Skeletal muscle tissue (tissue), 4 donors: ENCODE data around the gene TOB1. TPM values are rescaled to one million over a fixed set of nuclear protein-coding genes. Genes with fewer than 3 reads are reported as not detected.

ENCODE experiments used
- H3K27ac ChIP-seq: one replicate; pipeline ENCODE4 v1.7.0; 2013; ENCODE audit warnings: mild to moderate bottlenecking, low read depth, low read length, inconsistent platforms
- H3K27me3 ChIP-seq, 3 donors: one replicate each; pipeline ENCODE4 v1.7.0; 2013; ENCODE audit warnings: low read length in 3 of 3; ENCODE audit not compliant: control insufficient read depth in 3 of 3, insufficient read depth in 3 of 3
- H3K36me3 ChIP-seq, 3 donors: one replicate each; pipeline ENCODE4 v1.7.0; 2013; ENCODE audit warnings: low read length in 3 of 3; ENCODE audit not compliant: control insufficient read depth in 3 of 3, insufficient read depth in 3 of 3
- H3K4me1 ChIP-seq, 3 donors: one replicate each; pipeline ENCODE4 v1.7.0; 2013; ENCODE audit warnings: low read length in 3 of 3, mild to moderate bottlenecking in 3 of 3; ENCODE audit not compliant: control insufficient read depth in 3 of 3, insufficient read depth in 3 of 3
- H3K4me3 ChIP-seq, 3 donors: one replicate each; pipeline ENCODE4 v1.7.0; 2013; ENCODE audit warnings: low read length in 3 of 3
- H3K9ac ChIP-seq, 3 donors: one replicate each; pipeline ENCODE4 v1.7.0; 2013; ENCODE audit warnings: low read length in 3 of 3, mild to moderate bottlenecking in 3 of 3, moderate library complexity in 2 of 3, low read depth in 1 of 3
- H3K9me3 ChIP-seq, 3 donors: one replicate each; pipeline ENCODE4 v1.7.0; 2013; ENCODE audit warnings: low read length in 3 of 3; ENCODE audit not compliant: control insufficient read depth in 3 of 3
- total RNA-seq: library from RNA; depleted of rRNA; stranded (reverse); fragments of >200 nt; gene quantifications from one replicate; pipeline ENCODE4 v1.2.3, GENCODE V29; 2014
- donor health status: Osteomylitis.

The TOB1 gene
- total RNA-seq, 1 donor from 2014 or later, result 27.1 TPM

GRCh38 chr17:50850640-50851039 lies 15.5 kb downstream of the TOB1 start:
- H3K9me3 ChIP-seq, result no peaks in the 10 kb centered on the region
- no peaks in the 10 kb centered on the region for H3K27me3 ChIP-seq
- peak overlapping the region; percentile 35 to 60 (median 36) for H3K9ac ChIP-seq
- H3K4me3 ChIP-seq, result no peak overlapping the region
- H3K4me1 ChIP-seq, result peaks cover 28 to 65% (median 56%) of the 10 kb centered on the region in 3 donors
- H3K27ac ChIP-seq, result peak overlapping the region; percentile 95
- H3K36me3 ChIP-seq, result no peaks in the 10 kb centered on the region

GRCh38 chr17:50848711-50849110 lies 17.4 kb downstream of the TOB1 start:
- H3K9ac ChIP-seq, result no peak overlapping the region
- no peak overlapping the region for H3K4me3 ChIP-seq
- H3K36me3 ChIP-seq, result no peaks in the 10 kb centered on the region
- H3K9me3 ChIP-seq, result no peaks in the 10 kb centered on the region
- H3K4me1 ChIP-seq, result peaks cover 35 to 71% (median 58%) of the 10 kb centered on the region in 3 donors
- no peaks in the 10 kb centered on the region for H3K27me3 ChIP-seq
- H3K27ac ChIP-seq, result no peak overlapping the region

GRCh38 chr17:50848039-50848438 lies 18.1 kb downstream of the TOB1 start:
- peak overlapping the region; percentile 98 for H3K27ac ChIP-seq
- peaks cover 35 to 64% (median 51%) of the 10 kb centered on the region in 3 donors for H3K4me1 ChIP-seq
- peak overlapping the region in 1 of 3 donors; percentile 68 for H3K9ac ChIP-seq
- H3K4me3 ChIP-seq, result no peak overlapping the region
- no peaks in the 10 kb centered on the region for H3K27me3 ChIP-seq
- H3K9me3 ChIP-seq, result no peaks in the 10 kb centered on the region
- H3K36me3 ChIP-seq, result no peaks in the 10 kb centered on the region

- peaks cover 31 to 59% (median 47%) of the 10 kb centered on the region in 3 donors for H3K4me1 ChIP-seq
- peak overlapping the region; percentile 98 for H3K27ac ChIP-seq
- no peaks in the 10 kb centered on the region for H3K27me3 ChIP-seq
- peak overlapping the region in 2 of 3 donors; percentile 19 to 68 for H3K9ac ChIP-seq
- H3K36me3 ChIP-seq, result no peaks in the 10 kb centered on the region
- H3K9me3 ChIP-seq, result no peaks in the 10 kb centered on the region
- H3K4me3 ChIP-seq, result no peak overlapping the region
These were observed 18.6 kb downstream of the TOB1 start for GRCh38 chr17:50847566-50847965.

GRCh38 chr17:50845240-50846147 lies 20.7 kb downstream of the TOB1 start:
- Histone ChIP-seq H3K27ac (peak overlapping the region; percentile 98), H3K9me3 (no peaks in the 10 kb centered on the region), H3K36me3 (no peaks in the 10 kb centered on the region), H3K27me3 (no peaks in the 10 kb centered on the region), H3K4me1 (peaks cover 17 to 47% (median 32%) of the 10 kb centered on the region in 3 donors), H3K9ac (peak overlapping the region; percentile 65 to 81 (median 66)), H3K4me3 (peak overlapping the region in 2 of 3 donors; percentile 34 to 45)

GRCh38 chr17:50844117-50844700 lies 21.9 kb downstream of the TOB1 start:
- Histone ChIP-seq H3K36me3 (no peaks in the 10 kb centered on the region), H3K4me3 (no peak overlapping the region), H3K27ac (peak overlapping the region; percentile 98), H3K4me1 (peaks cover 17 to 47% (median 32%) of the 10 kb centered on the region in 3 donors), H3K9ac (peak overlapping the region in 1 of 3 donors; percentile 45), H3K27me3 (no peaks in the 10 kb centered on the region), H3K9me3 (no peaks in the 10 kb centered on the region)

GRCh38 chr17:50843150-50843905 lies 22.8 kb downstream of the TOB1 start:
- no peak overlapping the region for H3K4me3 ChIP-seq
- H3K27ac ChIP-seq, result no peak overlapping the region
- H3K9ac ChIP-seq, result peak overlapping the region in 1 of 3 donors; percentile 33
- no peaks in the 10 kb centered on the region for H3K27me3 ChIP-seq
- H3K9me3 ChIP-seq, result no peaks in the 10 kb centered on the region
- peaks cover 17 to 43% (median 32%) of the 10 kb centered on the region in 3 donors for H3K4me1 ChIP-seq
- H3K36me3 ChIP-seq, result no peaks in the 10 kb centered on the region

GRCh38 chr17:50842506-50843149 lies 23.5 kb downstream of the TOB1 start:
- H3K4me1 ChIP-seq, result peaks cover 17 to 38% (median 28%) of the 10 kb centered on the region in 3 donors

GRCh38 chr17:50841949-50842354 lies 24.2 kb downstream of the TOB1 start:
- H3K36me3 ChIP-seq, result no peaks in the 10 kb centered on the region
- H3K27ac ChIP-seq, result no peak overlapping the region
- H3K4me3 ChIP-seq, result no peak overlapping the region
- no peak overlapping the region for H3K9ac ChIP-seq
- H3K4me1 ChIP-seq, result peaks cover 17 to 33% (median 24%) of the 10 kb centered on the region in 3 donors
- no peaks in the 10 kb centered on the region for H3K9me3 ChIP-seq
- H3K27me3 ChIP-seq, result no peaks in the 10 kb centered on the region

More at GRCh38 chr17:50842506-50843149, 23.5 kb downstream of the TOB1 start:
- Histone ChIP-seq H3K9me3 (no peaks in the 10 kb centered on the region), H3K9ac (peak overlapping the region in 1 of 3 donors; percentile 33), H3K27me3 (no peaks in the 10 kb centered on the region), H3K36me3 (no peaks in the 10 kb centered on the region), H3K4me3 (no peak overlapping the region), H3K27ac (no peak overlapping the region)
